ENCODE data around the gene EDAR. TPM values are rescaled to one million over a fixed set of nuclear protein-coding genes. Genes with fewer than 3 reads are reported as not detected.
A peak's percentile ranks its signal among the peaks of the same experiment; 100 is the strongest.

Gene EDAR
- total and polyA plus RNA-seq, 9 of the 15 experiments (the other 6 are each of a cell fraction or from before 2014, with no cell fraction given), result 0.01 TPM; not detected in 8

DNA sequence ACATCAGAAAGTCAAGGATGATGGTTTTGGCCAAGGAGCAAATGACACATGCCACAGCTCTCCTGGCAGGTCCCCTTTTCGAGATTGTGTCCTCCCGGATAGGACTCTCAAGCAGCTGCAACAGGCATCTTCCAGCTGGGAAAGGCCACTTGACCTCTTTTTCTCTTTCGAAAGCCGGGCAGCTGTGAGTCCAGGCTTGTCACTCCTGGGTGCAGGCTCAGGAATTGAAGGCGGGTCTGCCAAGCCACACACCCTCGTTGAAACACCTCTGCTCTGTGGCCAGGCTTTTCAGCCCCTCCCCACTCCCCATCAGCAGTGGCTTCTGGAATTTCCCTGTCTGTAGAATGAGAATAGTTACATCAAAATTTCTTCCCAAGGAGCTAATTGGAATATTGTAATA, 104.4 kb downstream of the EDAR start:
- ChIA-PET POLR2A (interaction anchor here (0.9 to 1.0 kb wide), 2 partner anchors 10 to 14 kb away, joined by 3 read pairs; no protein-coding TSS in a partner anchor), CTCF (ENCODE audit: low intra/inter-chr PET ratio) (no interaction called here)
- FAIRE-seq, result no peak
- TF ChIP-seq BCOR (IDR thresholded peaks at IDR 0.05) (no peak), NBN (IDR thresholded peaks at IDR 0.05; ENCODE audit: low read depth) (no peak), NFE2L1 (tag; IDR thresholded peaks at IDR 0.05; ENCODE audit: borderline replicate concordance, low read depth) (no peak), HNRNPH1 (optimal IDR thresholded peaks at IDR 0.05; ENCODE audit: low read depth, low read length) (no peak), ESRRA (IDR thresholded peaks at IDR 0.05; ENCODE audit: borderline replicate concordance, low read depth) (no peak), NR4A1 (CRISPR knock-in tag; IDR thresholded peaks at IDR 0.05) (no peak), NR4A1 (tag; IDR thresholded peaks at IDR 0.05) (no peak), HNRNPK (IDR thresholded peaks at IDR 0.05; ENCODE audit: low read depth, low read length, poor library complexity, severe bottlenecking) (no peak), SMC3 (conservative IDR thresholded peaks at IDR 0.05; ENCODE audit: insufficient read depth, low read depth, low read length) (no peak), NCOA4 (IDR thresholded peaks at IDR 0.05; ENCODE audit: partially characterized antibody) (no peak)
- TF ChIP-seq, protein P1, sequence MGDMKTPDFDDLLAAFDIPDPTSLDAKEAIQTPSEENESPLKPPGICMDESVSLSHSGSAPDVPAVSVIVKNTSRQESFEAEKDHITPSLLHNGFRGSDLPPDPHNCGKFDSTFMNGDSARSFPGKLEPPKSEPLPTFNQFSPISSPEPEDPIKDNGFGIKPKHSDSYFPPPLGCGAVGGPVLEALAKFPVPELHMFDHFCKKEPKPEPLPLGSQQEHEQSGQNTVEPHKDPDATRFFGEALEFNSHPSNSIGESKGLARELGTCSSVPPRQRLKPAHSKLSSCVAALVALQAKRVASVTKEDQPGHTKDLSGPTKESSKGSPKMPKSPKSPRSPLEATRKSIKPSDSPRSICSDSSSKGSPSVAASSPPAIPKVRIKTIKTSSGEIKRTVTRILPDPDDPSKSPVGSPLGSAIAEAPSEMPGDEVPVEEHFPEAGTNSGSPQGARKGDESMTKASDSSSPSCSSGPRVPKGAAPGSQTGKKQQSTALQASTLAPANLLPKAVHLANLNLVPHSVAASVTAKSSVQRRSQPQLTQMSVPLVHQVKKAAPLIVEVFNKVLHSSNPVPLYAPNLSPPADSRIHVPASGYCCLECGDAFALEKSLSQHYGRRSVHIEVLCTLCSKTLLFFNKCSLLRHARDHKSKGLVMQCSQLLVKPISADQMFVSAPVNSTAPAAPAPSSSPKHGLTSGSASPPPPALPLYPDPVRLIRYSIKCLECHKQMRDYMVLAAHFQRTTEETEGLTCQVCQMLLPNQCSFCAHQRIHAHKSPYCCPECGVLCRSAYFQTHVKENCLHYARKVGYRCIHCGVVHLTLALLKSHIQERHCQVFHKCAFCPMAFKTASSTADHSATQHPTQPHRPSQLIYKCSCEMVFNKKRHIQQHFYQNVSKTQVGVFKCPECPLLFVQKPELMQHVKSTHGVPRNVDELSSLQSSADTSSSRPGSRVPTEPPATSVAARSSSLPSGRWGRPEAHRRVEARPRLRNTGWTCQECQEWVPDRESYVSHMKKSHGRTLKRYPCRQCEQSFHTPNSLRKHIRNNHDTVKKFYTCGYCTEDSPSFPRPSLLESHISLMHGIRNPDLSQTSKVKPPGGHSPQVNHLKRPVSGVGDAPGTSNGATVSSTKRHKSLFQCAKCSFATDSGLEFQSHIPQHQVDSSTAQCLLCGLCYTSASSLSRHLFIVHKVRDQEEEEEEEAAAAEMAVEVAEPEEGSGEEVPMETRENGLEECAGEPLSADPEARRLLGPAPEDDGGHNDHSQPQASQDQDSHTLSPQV (IDR thresholded peaks at IDR 0.05), result no peak
- TF ChIP-seq, protein P2, sequence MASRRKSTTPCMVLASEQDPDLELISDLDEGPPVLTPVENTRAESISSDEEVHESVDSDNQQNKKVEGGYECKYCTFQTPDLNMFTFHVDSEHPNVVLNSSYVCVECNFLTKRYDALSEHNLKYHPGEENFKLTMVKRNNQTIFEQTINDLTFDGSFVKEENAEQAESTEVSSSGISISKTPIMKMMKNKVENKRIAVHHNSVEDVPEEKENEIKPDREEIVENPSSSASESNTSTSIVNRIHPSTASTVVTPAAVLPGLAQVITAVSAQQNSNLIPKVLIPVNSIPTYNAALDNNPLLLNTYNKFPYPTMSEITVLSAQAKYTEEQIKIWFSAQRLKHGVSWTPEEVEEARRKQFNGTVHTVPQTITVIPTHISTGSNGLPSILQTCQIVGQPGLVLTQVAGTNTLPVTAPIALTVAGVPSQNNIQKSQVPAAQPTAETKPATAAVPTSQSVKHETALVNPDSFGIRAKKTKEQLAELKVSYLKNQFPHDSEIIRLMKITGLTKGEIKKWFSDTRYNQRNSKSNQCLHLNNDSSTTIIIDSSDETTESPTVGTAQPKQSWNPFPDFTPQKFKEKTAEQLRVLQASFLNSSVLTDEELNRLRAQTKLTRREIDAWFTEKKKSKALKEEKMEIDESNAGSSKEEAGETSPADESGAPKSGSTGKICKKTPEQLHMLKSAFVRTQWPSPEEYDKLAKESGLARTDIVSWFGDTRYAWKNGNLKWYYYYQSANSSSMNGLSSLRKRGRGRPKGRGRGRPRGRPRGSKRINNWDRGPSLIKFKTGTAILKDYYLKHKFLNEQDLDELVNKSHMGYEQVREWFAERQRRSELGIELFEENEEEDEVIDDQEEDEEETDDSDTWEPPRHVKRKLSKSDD (conservative IDR thresholded peaks at IDR 0.05; ENCODE audit: low read length), result no peak
- TF ChIP-seq, protein P3, sequence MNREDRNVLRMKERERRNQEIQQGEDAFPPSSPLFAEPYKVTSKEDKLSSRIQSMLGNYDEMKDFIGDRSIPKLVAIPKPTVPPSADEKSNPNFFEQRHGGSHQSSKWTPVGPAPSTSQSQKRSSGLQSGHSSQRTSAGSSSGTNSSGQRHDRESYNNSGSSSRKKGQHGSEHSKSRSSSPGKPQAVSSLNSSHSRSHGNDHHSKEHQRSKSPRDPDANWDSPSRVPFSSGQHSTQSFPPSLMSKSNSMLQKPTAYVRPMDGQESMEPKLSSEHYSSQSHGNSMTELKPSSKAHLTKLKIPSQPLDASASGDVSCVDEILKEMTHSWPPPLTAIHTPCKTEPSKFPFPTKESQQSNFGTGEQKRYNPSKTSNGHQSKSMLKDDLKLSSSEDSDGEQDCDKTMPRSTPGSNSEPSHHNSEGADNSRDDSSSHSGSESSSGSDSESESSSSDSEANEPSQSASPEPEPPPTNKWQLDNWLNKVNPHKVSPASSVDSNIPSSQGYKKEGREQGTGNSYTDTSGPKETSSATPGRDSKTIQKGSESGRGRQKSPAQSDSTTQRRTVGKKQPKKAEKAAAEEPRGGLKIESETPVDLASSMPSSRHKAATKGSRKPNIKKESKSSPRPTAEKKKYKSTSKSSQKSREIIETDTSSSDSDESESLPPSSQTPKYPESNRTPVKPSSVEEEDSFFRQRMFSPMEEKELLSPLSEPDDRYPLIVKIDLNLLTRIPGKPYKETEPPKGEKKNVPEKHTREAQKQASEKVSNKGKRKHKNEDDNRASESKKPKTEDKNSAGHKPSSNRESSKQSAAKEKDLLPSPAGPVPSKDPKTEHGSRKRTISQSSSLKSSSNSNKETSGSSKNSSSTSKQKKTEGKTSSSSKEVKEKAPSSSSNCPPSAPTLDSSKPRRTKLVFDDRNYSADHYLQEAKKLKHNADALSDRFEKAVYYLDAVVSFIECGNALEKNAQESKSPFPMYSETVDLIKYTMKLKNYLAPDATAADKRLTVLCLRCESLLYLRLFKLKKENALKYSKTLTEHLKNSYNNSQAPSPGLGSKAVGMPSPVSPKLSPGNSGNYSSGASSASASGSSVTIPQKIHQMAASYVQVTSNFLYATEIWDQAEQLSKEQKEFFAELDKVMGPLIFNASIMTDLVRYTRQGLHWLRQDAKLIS (CRISPR knock-in tag; IDR thresholded peaks at IDR 0.05), result no peak

More for the DNA sequence above, 104.4 kb downstream of the EDAR start:
- no peaks in the 10 kb centered on the region for H3K4me1 ChIP-seq (replicated peaks in 1 of 2; ENCODE audit: control insufficient read depth in 2 of 2, insufficient read depth in 2 of 2, low read length in 2 of 2)
- no peaks in the 10 kb centered on the region for H3K27me3 ChIP-seq (ENCODE audit: control insufficient read depth in 2 of 2, insufficient read depth in 2 of 2, low read length in 2 of 2)
- no peaks in the 10 kb centered on the region for H4K20me1 ChIP-seq (replicated peaks; ENCODE audit: control insufficient read depth, insufficient read depth, low read length)
- ATAC-seq (no peak), DNase-seq (ENCODE audit: extremely low read depth in 1 of 4, low spot score in 3 of 4) (no peak)
- H3K4me3 ChIP-seq, result no peak overlapping the region
- 0 out of 4 replicates have a peak overlapping the region, but pooled peaks of 1 of the 2 experiments have one; percentile 9 for H3K9ac ChIP-seq (ENCODE audit: insufficient read depth in 1 of 2, low read depth in 2 of 2, low read length in 2 of 2)
- H3K79me2 ChIP-seq (ENCODE audit: control insufficient read depth, insufficient read depth, low read length), result no peaks in the 10 kb centered on the region
- H2AFZ ChIP-seq (ENCODE audit: low read depth, low read length), result no peak overlapping the region
- 53% methylated on average over 6 of the region's 6 CpGs for WGBS (ENCODE audit: insufficient coverage, low coverage, missing lambda C conversion rate)
- intact Hi-C loops (cut with micrococcal nuclease) (no loop called here), in situ Hi-C loops (cut with MboI) (no loop called here)
- H3K9me3 ChIP-seq (replicated peaks; ENCODE audit: control insufficient read depth, insufficient read depth, low read depth, low read length), result no peaks in the 10 kb centered on the region
- no TSS peak for BruUV-seq (replicated peaks)
- no peak overlapping the region for H3K4me2 ChIP-seq (ENCODE audit: insufficient read depth, low read length)
- no peak overlapping the region for H3K27ac ChIP-seq (ENCODE audit: extremely low read depth, low read depth, low read length)
- H3K9me1 ChIP-seq (ENCODE audit: control insufficient read depth, insufficient read depth, low read length), result no peaks in the 10 kb centered on the region
- H3K36me3 ChIP-seq (ENCODE audit: control insufficient read depth, insufficient read depth, low read length), result no peaks in the 10 kb centered on the region

All from K562 (cell line).